GM19035 (cell line): ENCODE results near the gene TMEM150B.
"Not testable (repeated sequence)": the region's sequence is repeated elsewhere in the genome, so short reads cannot be mapped to it uniquely, and the experiment has no call there.

Experiments used
- ATAC-seq: cut with Tn5 transposase; IDR thresholded peaks from one replicate; pipeline ENCODE4 v1.9.1; 2021; ENCODE audit not compliant: unreplicated experiment

TMEM150B gene

DNA sequence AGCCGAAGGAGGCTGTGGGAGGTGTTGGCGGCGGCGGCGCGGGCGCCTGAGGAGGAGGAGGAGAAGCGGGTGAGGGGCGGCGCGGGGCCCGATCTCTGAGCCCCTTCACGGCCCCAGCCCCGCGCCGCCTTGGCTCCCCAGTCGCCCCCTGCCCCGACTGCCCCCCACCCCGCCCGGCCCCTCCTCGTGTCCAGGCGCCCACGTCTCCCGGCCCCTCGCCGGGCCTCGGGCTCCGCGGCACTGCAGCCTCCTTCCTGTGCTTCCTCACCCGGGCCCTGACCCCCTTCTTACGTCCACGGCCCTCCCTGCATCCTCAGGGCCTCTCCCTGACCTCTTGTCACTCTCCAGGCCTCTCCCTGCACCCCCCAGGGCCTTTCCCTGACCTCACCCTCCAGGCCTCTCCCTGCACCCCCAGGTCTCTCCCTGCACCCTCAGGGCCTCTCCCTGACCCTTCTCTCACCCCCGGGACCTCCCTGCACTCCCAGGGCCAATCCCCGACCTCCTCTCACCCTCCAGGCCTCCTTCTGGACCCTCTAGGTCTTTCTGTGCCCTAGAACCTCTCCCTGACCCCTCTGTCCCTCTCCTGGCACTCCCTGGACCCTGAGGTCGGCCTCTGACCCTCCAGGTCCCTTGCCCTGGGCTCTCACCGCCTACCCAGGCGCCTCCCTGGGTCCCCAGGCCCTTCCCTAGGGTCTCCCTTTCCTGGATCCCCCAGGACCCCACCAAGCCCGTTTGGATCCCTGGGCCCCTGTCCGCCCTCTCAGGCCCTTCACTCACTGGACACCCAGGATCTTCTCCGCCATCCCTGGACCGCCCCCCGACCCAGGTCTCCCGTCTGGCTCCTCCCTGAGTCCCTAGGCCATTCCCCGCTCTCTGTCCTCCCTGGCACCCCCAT lies 15.0 kb upstream of the TMEM150B start:
- no peak for ATAC-seq

DNA sequence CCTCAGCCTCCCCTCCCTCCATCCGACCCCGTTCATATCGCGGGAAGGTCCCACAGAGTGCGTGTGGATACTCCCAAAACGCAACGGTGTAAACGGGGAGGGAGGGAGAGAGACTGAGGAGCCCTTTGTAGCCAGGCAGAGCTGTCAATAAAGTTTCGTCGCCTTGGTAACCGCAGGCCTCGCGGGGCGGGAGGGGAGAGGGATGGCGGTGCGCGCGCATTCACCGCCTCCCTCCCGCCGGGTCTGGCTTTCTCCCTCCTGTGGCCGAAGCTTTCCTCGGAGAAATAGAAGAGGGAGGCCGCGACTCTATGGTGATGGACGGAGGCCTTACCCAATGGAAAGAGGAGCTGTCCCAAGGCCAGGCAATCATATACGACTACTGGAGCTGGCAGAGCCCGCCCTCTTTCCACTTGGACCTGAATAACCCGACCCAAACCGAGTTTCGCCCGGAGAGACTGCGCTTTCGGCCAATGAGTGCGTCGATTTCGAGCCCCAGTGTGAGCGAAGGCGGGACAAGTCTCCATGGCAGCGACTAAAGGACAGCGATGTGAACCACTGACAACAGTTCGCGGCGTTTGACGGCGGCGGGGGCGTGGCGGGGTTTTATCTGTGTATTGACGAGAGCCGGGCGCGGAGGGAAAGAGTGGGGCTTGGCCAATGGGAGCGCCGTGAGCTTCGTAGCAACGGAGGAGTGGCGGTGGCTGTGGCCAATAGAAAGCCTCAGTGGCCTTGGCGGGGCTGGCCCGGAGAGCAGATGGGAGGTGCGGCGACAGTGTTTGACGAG lies 14.2 kb upstream of the TMEM150B start, which contains the start of gene KMT5C:
KMT5C (plus strand) TSS at position 772 of the 784 bp plus-strand sequence. CDS start 2,061 bp downstream, outside the sequence.
- ATAC-seq = peak; percentile 82

DNA sequence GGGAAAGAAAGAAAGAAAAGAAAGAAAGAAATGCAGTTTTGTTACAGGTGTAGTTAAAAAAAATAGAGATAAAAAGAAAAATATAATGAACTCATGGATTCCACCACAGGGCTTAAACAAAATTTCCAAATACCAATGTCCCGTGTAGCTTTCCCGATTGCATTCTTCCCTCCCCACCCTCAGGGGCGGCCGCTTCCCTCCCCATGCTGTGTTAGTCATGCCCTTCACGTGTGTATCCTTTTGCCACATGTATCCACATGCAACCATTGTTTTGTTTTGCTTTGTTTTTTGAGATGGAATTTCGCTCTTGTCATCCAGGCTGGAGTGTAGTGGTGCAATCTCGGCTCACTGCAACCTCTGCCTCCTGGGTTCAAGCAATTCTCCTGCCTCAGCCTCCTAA lies 11.0 kb upstream of the TMEM150B start:
- ATAC-seq = no peak

DNA sequence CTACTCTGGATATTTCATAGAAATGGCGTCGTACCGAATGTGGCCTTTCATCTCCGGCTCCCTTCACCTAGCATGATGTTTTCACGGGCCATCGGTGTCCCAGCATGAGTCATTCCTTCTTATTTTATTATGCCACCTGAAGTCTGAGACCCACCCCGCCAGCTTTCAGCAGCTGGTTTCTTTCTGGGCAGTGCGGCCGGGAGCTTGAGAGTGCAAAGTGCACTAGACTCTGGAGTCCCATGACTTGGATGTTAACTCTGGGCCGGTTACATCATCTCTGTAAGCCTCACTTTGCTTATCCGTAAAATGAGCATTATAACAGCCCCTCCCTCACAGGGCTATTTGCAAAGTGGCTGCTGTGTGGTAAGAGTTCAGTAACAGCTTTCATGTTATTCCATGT lies 8.7 kb upstream of the TMEM150B start:
- ATAC-seq = no peak

DNA sequence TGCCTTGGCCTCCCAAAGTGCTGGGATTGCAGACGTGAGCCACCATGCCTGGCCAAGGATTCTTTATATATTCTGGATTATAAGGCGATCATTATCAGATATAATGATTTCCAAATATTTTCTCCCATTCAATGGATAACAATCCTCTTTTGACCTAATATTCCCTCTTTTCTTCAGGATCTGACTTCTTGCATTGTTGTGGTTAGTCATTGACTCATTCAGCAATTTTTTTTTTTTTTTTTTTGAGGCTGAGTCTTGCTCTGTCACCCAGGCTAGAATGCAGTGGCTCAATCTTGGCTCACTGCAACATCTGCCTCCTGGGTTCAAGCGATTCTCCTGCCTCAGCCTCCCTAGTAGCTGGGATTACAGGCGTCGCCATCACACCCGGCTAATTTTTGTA lies 4.7 kb upstream of the TMEM150B start:
- not testable (repeated sequence) for ATAC-seq

DNA sequence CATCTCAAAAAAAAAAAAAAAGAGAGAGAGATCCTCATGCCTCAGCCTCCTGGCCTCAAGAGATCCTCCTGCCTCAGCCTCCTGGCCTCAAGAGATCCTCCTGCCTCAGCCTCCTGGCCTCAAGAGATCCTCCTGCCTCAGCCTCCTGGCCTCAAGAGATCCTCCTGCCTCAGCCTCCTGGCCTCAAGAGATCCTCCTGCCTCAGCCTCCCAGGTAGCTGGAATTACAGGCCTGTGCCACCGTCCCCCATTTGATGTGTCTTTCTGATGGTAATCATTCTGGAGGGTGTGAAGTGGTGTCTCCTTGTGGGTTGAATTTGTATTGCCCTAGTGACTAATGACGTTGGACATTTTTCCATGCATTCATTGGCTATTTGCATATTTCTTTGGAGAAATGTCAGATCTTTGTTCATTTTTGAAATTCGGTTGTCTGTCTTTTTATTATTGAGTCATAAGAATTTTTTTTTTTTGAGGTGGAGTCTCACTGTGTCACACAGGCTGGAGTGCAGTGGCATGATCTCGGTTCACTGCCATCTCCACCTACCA lies 3.7 kb upstream of the TMEM150B start:
- not testable (repeated sequence) for ATAC-seq

DNA sequence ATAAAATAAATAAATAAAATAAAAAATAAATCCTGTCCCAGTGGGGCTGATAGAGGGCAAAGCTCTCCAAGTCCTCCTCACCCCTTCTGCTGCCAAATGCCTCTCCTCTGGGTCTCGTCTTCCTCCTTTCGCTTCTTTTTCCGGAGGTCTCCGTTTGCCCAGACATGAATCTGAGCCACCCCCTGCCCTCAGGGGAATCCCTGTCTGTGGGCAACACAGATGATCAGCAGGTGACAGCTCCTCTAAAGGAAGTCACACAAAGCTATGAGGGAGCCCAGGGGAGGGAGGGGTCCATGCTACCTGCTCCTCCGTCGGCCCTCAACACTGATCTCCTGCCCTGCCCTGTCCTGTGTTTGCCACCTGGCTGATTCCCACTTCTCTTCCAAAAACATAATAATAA lies 479 bp downstream of the TMEM150B start:
- no peak for ATAC-seq

DNA sequence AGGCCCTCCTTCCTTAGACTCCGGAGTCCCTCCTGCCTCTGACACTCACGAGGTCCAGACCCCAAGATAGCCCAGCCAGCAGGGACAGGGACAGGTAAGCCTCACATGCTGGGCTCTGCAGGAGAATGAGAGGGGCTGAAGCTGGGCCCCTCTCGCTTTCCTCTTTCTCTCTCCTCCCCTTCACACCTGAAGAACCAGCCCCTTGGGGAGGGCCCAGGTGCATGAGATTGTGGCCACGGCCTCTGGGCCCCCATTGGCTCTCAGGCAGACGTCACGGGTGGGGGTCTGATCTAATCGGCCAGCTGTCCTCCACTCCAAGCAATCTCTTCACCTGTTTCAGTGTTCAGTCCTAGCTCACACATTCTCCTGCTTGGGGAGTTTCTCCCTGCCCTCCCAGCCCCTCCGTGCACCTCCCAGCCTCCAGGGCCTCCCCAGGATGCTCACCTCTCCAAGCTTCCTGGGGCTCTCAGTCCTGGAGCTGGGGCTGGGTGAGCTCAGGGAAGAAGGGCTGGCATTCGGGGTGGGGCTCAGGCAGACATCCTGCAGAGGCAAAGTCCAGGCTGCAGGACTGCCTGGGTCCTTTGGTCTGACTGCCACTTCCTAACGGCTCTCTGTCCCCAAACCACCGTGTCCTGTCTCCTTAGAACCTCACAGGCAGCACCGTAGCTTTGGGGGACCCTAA lies 2.8 kb downstream of the TMEM150B start:
- ATAC-seq = no peak

DNA sequence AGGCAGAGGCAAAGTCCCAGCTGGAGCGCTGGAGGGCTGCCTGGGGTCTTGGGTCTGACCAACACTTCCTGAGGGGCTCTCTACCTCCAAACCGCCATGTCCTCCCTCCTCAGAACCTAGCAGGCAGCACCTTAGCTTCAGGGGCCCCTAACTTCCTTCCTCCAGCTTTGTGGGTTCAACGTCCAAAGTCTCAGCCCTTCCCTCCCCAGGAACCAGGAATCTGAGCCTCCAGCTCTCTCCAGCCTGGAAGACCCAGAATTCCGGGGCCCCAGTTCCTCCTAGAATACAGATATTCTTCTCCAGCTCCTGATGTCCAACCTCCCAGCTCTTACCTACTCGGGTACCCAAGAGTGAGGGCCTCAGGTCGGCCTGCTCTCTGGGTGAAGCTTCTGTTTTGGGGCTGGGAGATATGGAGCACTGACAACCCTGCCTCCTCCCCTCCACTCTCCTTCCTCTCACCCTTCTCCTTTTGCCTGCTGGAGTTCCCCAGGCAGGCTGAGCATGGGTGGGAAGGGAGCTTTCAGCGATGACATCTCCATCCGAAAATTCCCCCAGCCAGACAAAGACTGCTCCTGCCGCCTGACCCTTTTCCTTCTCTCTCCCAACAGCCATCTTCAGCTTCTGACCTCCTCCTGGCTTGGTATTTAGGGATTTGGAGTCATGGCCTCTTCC lies 3.5 kb downstream of the TMEM150B start:
- no peak for ATAC-seq

DNA sequence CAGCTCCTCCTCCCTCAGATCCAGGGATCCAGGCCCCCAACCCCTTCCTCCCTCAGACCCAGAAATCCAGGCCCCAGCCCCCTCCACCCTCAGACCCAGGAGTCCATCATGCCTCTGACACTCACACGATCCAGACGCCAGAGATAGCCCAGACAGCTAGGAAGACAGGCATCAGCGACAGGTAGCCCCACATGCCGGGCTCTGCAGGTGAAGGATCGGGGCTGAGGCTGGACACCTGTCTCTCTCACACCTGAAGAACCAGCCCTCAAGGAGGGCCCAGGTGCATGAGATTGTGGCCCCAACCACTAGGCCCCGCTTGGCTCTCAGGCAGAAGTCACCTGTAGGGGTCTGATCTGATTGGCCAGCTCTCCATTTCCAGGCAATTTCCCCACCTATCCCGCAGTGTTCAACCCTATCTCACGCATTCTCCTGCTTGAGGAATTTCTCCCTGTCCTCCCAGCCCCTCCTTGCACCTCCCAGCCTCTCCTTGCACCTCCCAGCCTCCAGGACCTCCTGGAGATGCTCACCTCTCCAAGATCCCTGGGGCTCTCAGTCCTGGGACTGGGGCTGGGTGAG lies 4.2 kb downstream of the TMEM150B start:
- ATAC-seq = no peak

DNA sequence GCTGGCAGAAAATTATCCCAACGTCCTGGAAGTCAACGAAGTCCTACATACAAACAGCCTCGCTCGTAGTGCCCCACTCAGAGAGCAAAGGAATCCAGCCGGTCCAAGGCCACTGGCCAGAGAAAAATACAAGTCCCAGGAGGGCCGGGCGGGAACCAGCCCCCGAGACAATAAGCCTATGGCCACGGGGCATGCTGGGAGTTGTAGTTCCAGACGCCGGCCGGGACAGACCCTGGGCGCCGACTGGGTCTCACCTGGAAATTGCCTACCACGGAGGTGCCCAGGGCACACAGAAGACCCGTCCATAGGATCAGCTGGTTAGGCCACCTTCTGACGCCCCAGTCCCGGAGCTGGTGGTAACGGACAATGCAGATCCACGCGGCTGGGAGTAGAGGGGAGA lies 5.4 kb downstream of the TMEM150B start:
- no peak for ATAC-seq

DNA sequence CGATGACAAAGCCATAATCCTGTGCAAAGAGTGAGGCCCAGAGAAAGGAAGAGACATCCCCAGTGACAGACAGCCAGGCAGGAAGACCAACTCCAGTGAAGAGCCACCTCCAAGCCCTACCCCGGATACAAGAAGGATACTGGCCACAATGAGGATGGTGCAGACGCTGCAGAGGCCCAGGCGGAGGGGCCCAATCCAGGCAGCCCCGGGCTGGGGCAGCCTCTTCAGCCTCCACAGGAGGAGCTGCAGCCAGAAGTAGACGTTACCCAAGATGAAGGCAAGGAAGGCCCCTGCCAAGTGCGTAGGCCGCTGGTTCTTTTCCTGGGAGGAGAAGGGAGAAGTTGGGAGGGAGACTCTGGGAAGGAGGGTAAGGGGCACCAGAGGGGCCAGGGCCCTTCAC lies 8.5 kb downstream of the TMEM150B start:
- no peak for ATAC-seq

DNA sequence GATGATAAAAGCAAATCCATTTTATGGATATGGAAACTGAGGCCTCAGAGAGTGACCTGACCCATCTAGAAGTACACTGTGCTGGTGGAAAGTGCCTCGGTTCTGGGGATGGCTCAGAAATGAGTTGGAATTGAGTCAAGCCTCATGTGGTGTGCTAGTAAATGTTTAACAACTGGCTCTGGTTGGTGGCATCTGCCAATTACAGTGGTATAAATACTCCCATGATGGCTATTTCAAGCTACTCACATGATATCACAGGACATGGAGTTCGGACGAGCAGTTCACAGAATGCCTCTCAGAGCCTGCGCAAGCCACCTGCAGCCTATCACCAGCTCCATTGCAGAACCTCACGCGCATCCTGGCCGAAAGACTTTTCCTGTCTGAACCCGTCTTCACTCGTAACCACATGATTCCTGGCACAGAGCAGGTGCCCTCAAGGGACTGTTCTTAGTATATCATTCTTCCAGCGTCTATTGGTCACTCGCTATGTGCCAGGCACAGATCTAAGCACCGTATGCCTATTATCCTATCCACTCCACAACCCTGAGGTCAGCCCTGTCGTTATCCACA lies 9.1 kb downstream of the TMEM150B start:
- no peak for ATAC-seq

DNA sequence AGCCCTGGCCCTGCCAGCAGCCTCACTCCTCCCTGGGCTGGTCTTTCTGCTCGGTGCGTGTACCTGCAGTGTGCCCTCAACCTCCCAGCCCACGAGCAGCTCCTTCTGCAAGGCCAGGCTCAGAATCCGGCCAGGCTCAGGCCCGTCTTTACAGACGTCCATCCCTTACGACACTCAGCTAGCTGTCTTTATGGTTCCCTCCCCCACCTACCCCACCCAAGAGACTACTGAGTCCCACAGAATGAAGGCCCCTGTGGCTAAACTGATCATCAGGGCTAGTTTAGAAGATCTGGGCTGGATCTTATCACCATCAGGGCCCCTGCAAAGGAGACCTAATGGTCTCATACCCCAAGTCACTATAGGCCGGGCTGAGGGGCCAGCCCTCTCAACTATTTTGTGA lies 10.7 kb downstream of the TMEM150B start:
- ATAC-seq = no peak

DNA sequence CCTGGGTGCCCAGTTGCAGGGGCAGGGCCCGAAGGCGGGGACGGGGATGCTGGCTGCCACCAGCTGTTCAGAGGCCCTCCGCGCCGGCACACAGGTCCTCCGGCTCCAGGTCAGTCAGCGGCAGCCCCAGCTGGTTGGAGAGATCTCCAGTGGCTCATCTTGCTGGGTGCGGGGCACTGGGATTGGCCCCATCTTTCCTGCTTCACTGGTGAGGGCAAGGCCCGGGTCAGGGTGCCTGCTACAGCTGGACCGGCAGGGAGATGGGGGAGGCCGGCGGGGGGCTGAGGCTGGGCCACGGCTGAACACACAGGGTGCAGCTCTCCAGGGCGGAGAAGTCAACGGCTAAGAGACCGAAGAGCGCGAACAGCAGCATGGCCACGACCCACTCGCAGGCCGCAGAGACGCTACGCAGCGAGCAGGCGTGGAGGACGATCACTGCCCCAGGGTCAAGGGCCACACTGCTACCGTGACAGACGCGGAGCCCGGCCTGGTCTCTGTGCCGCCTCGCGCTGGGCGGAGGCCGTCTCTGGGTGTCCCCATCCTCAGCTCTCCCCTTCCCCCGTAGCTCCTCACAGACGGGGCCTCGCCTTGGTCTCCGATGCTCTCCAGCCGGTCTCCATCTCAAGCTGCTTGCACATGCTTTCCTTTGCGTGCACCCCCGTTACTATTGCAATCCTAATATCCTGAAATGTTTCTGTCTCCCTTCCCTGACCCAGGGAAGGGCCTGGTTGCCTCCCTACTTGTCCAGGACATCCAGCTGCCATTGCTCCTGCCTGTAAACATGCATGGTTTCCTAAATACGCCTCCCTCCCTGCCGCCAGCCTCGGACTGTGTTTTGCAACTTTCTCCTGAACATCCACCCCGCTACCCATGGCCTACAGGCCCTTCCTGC lies 12.3 kb downstream of the TMEM150B start:
- no peak for ATAC-seq

DNA sequence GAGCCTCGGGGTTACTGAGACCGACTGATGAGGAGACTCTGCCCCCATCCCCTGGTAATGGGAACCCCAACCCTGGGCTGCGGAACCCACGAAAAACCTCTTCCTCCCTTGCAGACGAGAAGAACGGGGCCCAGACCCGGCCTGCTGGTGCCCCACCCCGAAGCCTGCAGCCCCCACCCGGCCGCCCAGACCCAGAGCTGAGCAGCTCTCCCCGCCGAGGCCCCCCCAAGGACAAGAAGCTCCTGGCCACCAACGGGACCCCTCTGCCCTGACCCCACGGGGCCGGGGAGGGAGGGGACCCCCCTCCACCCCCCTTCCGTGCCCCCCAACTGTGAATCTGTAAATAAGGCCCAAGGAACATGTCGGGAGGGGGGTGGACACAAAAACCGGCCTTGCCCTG lies 13.3 kb downstream of the TMEM150B start:
- no peak for ATAC-seq

DNA sequence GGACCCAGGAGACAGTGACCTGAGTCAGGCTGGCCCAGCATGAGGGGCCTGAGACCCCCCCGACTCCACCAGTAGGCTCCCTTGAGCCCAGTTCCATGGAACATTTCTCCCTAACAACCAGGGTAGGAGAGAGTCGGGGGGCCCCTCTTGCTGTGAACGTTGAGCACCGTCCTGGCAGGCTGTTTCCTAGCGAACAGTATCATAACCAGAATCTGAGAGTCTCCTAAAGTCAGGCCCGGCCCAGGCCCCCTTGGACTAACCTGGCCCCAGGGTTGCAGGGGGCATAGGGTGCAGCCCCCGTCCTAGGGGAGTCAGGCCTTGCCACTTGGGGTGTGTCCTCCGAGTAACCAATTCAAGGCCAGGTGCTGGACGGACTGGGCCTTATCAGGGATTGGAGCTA lies 13.7 kb downstream of the TMEM150B start:
- no peak for ATAC-seq

DNA sequence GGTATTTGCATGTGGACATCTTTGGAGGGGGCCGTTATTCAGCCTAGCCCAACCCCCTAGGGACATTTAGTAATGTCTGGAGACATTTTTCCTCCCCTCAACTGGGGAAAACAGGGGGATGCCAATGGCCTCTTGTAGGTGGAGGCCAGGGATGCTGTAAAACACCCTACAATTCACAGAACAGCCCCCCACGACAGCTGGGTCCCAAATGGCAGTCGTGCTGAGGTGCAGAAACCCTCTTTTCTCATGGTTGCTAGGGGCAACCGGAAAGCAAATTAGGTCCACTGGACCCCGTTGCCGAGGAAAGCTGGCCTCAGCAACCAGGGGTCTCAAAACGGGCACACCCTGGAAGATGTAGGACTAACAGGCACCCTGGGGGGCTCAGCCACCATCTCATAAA lies 14.6 kb downstream of the TMEM150B start:
- ATAC-seq = no peak

DNA sequence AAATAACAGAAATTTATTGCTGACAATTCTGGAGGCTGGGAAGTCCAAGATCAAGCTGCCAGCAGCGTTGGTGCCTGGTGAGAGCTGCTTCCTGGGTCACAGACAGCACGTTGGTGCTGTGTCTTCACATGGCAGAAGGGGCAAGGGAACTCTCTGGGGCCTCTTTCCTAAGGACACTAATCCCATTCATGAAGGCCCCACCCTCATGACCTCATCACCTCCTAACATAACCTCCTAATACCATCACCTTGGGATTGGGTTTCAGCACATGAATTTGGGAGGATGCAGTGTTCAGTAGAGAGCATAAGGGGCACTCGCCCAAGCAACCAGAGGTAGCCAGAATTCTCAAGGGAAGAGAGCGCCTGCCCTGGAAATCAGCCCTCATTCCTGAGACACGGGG lies 15.7 kb downstream of the TMEM150B start:
- ATAC-seq = no peak
